Measurements from ENCODE around the gene C19orf47. TPM values are rescaled to one million over a fixed set of nuclear protein-coding genes. Genes with fewer than 3 reads are reported as not detected.

Gene C19orf47
- total RNA-seq, 1 donor from 2014 or later: 10.6 TPM

- no peak overlapping the region for H3K4me3 ChIP-seq
- no peaks in the 10 kb centered on the region for H3K4me1 ChIP-seq
- Mint-ChIP-seq H3K9me3 (no peaks in the 10 kb centered on the region), H3K27ac (no peak overlapping the region), H3K27me3 (ENCODE audit: insufficient read depth, low read depth) (no peaks in the 10 kb centered on the region), H3K4me1 (no peaks in the 10 kb centered on the region), H3K4me3 (no peak overlapping the region), H3K36me3 (peaks cover 19% of the 10 kb centered on the region)
- H3K9me3 ChIP-seq (ENCODE audit: low read depth): no peaks in the 10 kb centered on the region
- no peaks in the 10 kb centered on the region for H3K36me3 ChIP-seq
- peaks cover 6% of the 10 kb centered on the region for H3K79me2 ChIP-seq (ENCODE audit: low read depth)
- no peak overlapping the region for H3K9ac ChIP-seq
- H3K27ac ChIP-seq: no peak overlapping the region
- no peak for DNase-seq (ENCODE audit: low spot score)
- no peaks in the 10 kb centered on the region for H4K20me1 ChIP-seq (ENCODE audit: low read depth)
- H3K4me2 ChIP-seq: no peak overlapping the region
- H2AFZ ChIP-seq (replicated peaks): no peak overlapping the region
- no peaks in the 10 kb centered on the region for H3K27me3 ChIP-seq
- no peak for TF ChIP-seq EZH2 (IDR thresholded peaks at IDR 0.05)
- TF ChIP-seq EZH2phosphoT487 (IDR thresholded peaks at IDR 0.05): no peak
- TF ChIP-seq CTCF (IDR thresholded peaks at IDR 0.05): no peak
- no peaks in the 10 kb centered on the region for H3F3A ChIP-seq (ENCODE audit: low read depth)
These were observed 11.1 kb downstream of the C19orf47 start for GRCh38 chr19:40337107-40337506.

- H3K27ac Mint-ChIP-seq: no peak overlapping the region
- H3K36me3 ChIP-seq: no peaks in the 10 kb centered on the region
- H3K4me3 Mint-ChIP-seq: no peak overlapping the region
- no peak overlapping the region for H2AFZ ChIP-seq (replicated peaks)
- H3K4me1 Mint-ChIP-seq: no peaks in the 10 kb centered on the region
- no peaks in the 10 kb centered on the region for H3K9me3 ChIP-seq (ENCODE audit: low read depth)
- no peaks in the 10 kb centered on the region for H3K27me3 ChIP-seq
- TF ChIP-seq CTCF (IDR thresholded peaks at IDR 0.05): no peak
- no peak for TF ChIP-seq EZH2phosphoT487 (IDR thresholded peaks at IDR 0.05)
- no peak for TF ChIP-seq EZH2 (IDR thresholded peaks at IDR 0.05)
- no peak overlapping the region for H3K27ac ChIP-seq
- H3K36me3 Mint-ChIP-seq: peaks cover 19% of the 10 kb centered on the region
- H3K27me3 Mint-ChIP-seq (ENCODE audit: insufficient read depth, low read depth): no peaks in the 10 kb centered on the region
- peaks cover 6% of the 10 kb centered on the region for H3K79me2 ChIP-seq (ENCODE audit: low read depth)
- H3K4me3 ChIP-seq: no peak overlapping the region
- H3K4me1 ChIP-seq: no peaks in the 10 kb centered on the region
- H3F3A ChIP-seq (ENCODE audit: low read depth): no peaks in the 10 kb centered on the region
- no peak overlapping the region for H3K4me2 ChIP-seq
- no peak overlapping the region for H3K9ac ChIP-seq
- no peaks in the 10 kb centered on the region for H3K9me3 Mint-ChIP-seq
- H4K20me1 ChIP-seq (ENCODE audit: low read depth): no peaks in the 10 kb centered on the region
- DNase-seq (ENCODE audit: low spot score): no peak
These were observed 11.6 kb downstream of the C19orf47 start for GRCh38 chr19:40336601-40336900.

- Histone ChIP-seq H3F3A (ENCODE audit: low read depth) (no peaks in the 10 kb centered on the region), H3K4me1 (no peaks in the 10 kb centered on the region), H4K20me1 (ENCODE audit: low read depth) (no peaks in the 10 kb centered on the region), H3K79me2 (ENCODE audit: low read depth) (peaks cover 6% of the 10 kb centered on the region), H3K27ac (no peak overlapping the region), H3K36me3 (no peaks in the 10 kb centered on the region), H3K9ac (no peak overlapping the region), H2AFZ (replicated peaks) (no peak overlapping the region), H3K27me3 (no peaks in the 10 kb centered on the region), H3K9me3 (ENCODE audit: low read depth) (no peaks in the 10 kb centered on the region), H3K4me2 (no peak overlapping the region), H3K4me3 (no peak overlapping the region)
- DNase-seq (ENCODE audit: low spot score): no peak
- H3K9me3 Mint-ChIP-seq: no peaks in the 10 kb centered on the region
- no peak for TF ChIP-seq CTCF (IDR thresholded peaks at IDR 0.05)
- TF ChIP-seq EZH2 (IDR thresholded peaks at IDR 0.05): no peak
- no peak for TF ChIP-seq EZH2phosphoT487 (IDR thresholded peaks at IDR 0.05)
- H3K36me3 Mint-ChIP-seq: peaks cover 19% of the 10 kb centered on the region
- H3K27ac Mint-ChIP-seq: no peak overlapping the region
- H3K4me1 Mint-ChIP-seq: no peaks in the 10 kb centered on the region
- H3K4me3 Mint-ChIP-seq: no peak overlapping the region
- no peaks in the 10 kb centered on the region for H3K27me3 Mint-ChIP-seq (ENCODE audit: insufficient read depth, low read depth)
These were observed 12.2 kb downstream of the C19orf47 start for GRCh38 chr19:40335855-40336600.

Data from neural progenitor cell (in vitro differentiated cells).